ENCODE measurements around the gene TMPRSS9.

Gene TMPRSS9

GRCh38 chr19:2328401-2329148 is 31.5 kb upstream of the TMPRSS9 start, which contains the start of the genes LSM7 and SPPL2B:
Gene LSM7, minus strand, starts transcription at chr19:2328586. Its CDS starts 20 bp downstream, at chr19:2328566.
Gene SPPL2B, plus strand, starts transcription at chr19:2328684. Its CDS starts 26 bp downstream, at chr19:2328710.
- DNase-seq (ENCODE audit: low spot score) = peak; percentile 99
- TF ChIP-seq CTCF (IDR thresholded peaks at IDR 0.05; ENCODE audit: extremely low read depth, insufficient read depth, missing control alignments) = no peak
- in situ Hi-C loops (cut with MboI; ENCODE audit: low pct_unique_long_range_greater_than_20kb, low sequenced_read_pairs, unreplicated experiment) = no loop called here

GRCh38 chr19:2329149-2329478 is 31.0 kb upstream of the TMPRSS9 start:
- in situ Hi-C loops (cut with MboI; ENCODE audit: low pct_unique_long_range_greater_than_20kb, low sequenced_read_pairs, unreplicated experiment) = no loop called here
- no peak for TF ChIP-seq CTCF (IDR thresholded peaks at IDR 0.05; ENCODE audit: extremely low read depth, insufficient read depth, missing control alignments)
- no peak for DNase-seq (ENCODE audit: low spot score)

GRCh38 chr19:2329501-2329916 is 30.6 kb upstream of the TMPRSS9 start:
- TF ChIP-seq CTCF (IDR thresholded peaks at IDR 0.05; ENCODE audit: extremely low read depth, insufficient read depth, missing control alignments) = no peak
- no peak for DNase-seq (ENCODE audit: low spot score)
- in situ Hi-C loops (cut with MboI; ENCODE audit: low pct_unique_long_range_greater_than_20kb, low sequenced_read_pairs, unreplicated experiment) = no loop called here

GRCh38 chr19:2330255-2330631 is 29.8 kb upstream of the TMPRSS9 start:
- in situ Hi-C loops (cut with MboI; ENCODE audit: low pct_unique_long_range_greater_than_20kb, low sequenced_read_pairs, unreplicated experiment) = no loop called here
- DNase-seq (ENCODE audit: low spot score) = no peak
- TF ChIP-seq CTCF (IDR thresholded peaks at IDR 0.05; ENCODE audit: extremely low read depth, insufficient read depth, missing control alignments) = no peak

- DNase-seq (ENCODE audit: low spot score) = no peak
- TF ChIP-seq CTCF (IDR thresholded peaks at IDR 0.05; ENCODE audit: extremely low read depth, insufficient read depth, missing control alignments) = no peak
- in situ Hi-C loops (cut with MboI; ENCODE audit: low pct_unique_long_range_greater_than_20kb, low sequenced_read_pairs, unreplicated experiment) = no loop called here
Observed at GRCh38 chr19:2330632-2331284, 29.3 kb upstream of the TMPRSS9 start.

- in situ Hi-C loops (cut with MboI; ENCODE audit: low pct_unique_long_range_greater_than_20kb, low sequenced_read_pairs, unreplicated experiment) = no loop called here
- no peak for DNase-seq (ENCODE audit: low spot score)
Observed at GRCh38 chr19:2331601-2332246, 28.3 kb upstream of the TMPRSS9 start.

More at GRCh38 chr19:2331601-2332246, 28.3 kb upstream of the TMPRSS9 start:
- no peak for TF ChIP-seq CTCF (IDR thresholded peaks at IDR 0.05; ENCODE audit: extremely low read depth, insufficient read depth, missing control alignments)

Data from GM13977 (cell line).